GM19468 (cell line): ENCODE results near the gene SUCNR1.
"Not testable (repeated sequence)": the region's sequence is repeated elsewhere in the genome, so short reads cannot be mapped to it uniquely, and the experiment has no call there.

Experiments
- ATAC-seq: cut with Tn5 transposase; IDR thresholded peaks from one replicate; pipeline ENCODE4 v1.9.1; 2021; ENCODE audit warnings: mild to moderate bottlenecking, moderate library complexity, moderate number of reproducible peaks; ENCODE audit not compliant: unreplicated experiment; ENCODE audit errors: extremely low read depth

Gene SUCNR1

GRCh38 chr3:151869181-151869580 lies 4.3 kb upstream of the SUCNR1 start:
- ATAC-seq: no peak

- ATAC-seq: peak; percentile 67
These were observed 1.6 kb upstream of the SUCNR1 start for GRCh38 chr3:151871639-151872468.

- not testable (repeated sequence) for ATAC-seq
These were observed 636 bp downstream of the SUCNR1 start for GRCh38 chr3:151874079-151874478.

GRCh38 chr3:151875759-151876158 lies 2.3 kb downstream of the SUCNR1 start:
- ATAC-seq: peak; percentile 20

- ATAC-seq: no peak
These were observed 3.8 kb downstream of the SUCNR1 start for GRCh38 chr3:151877269-151877668.

- no peak for ATAC-seq
These were observed 5.0 kb downstream of the SUCNR1 start for GRCh38 chr3:151878465-151878864.

- no peak for ATAC-seq
These were observed 5.6 kb downstream of the SUCNR1 start for GRCh38 chr3:151879037-151879436.

- ATAC-seq: no peak
These were observed 6.4 kb downstream of the SUCNR1 start for GRCh38 chr3:151879679-151880415.

GRCh38 chr3:151880416-151880690 lies 6.9 kb downstream of the SUCNR1 start:
- ATAC-seq: no peak

GRCh38 chr3:151881137-151881536 lies 7.7 kb downstream of the SUCNR1 start:
- ATAC-seq: no peak

GRCh38 chr3:151885397-151885796 lies 12.0 kb downstream of the SUCNR1 start:
- not testable (repeated sequence) for ATAC-seq

- not testable (repeated sequence) for ATAC-seq
These were observed 14.2 kb downstream of the SUCNR1 start for GRCh38 chr3:151887450-151888211.

GRCh38 chr3:151890721-151891141 lies 17.3 kb downstream of the SUCNR1 start:
- ATAC-seq: no peak

- no peak for ATAC-seq
These were observed 18.3 kb downstream of the SUCNR1 start for GRCh38 chr3:151891721-151892120.

- ATAC-seq: no peak
These were observed 20.8 kb downstream of the SUCNR1 start for GRCh38 chr3:151894219-151894618.

GRCh38 chr3:151895478-151896241 lies 22.2 kb downstream of the SUCNR1 start:
- ATAC-seq: no peak

- no peak for ATAC-seq
These were observed 23.0 kb downstream of the SUCNR1 start for GRCh38 chr3:151896246-151897012.

- ATAC-seq: not testable (repeated sequence)
These were observed 24.7 kb downstream of the SUCNR1 start for GRCh38 chr3:151898121-151898520.

- not testable (repeated sequence) for ATAC-seq
These were observed 25.3 kb downstream of the SUCNR1 start for GRCh38 chr3:151898564-151899261.
